Measurements from ENCODE around the gene ZNF669.

The ZNF669 gene

DNA sequence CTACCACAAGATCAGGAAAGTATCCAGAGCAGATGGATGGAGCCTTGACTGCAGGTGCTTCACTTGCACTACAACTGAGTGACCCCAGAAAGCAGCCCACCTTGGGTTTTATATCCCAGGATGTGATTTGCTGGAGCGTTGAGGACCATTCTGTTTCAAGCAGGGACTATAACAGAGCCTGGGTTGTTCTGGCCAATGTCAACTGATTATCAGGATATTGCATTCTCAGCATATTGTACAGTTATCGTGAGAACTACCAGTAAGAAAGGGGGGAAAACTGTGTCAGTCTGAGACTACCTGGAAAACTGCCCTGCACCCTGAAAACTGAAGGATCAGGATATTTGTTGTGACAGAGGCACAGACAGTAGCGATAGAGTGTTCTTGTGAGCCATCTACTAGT lies 8.0 kb downstream of the ZNF669 start:
- no peak for TF ChIP-seq CTCF (IDR thresholded peaks at IDR 0.05; ENCODE audit: insufficient read depth, low read depth, low read length, missing control alignments)
- DNase-seq (ENCODE audit: low read depth) = no peak
- no peak overlapping the region for H3K4me3 ChIP-seq (ENCODE audit: low read length)

- no peak for DNase-seq (ENCODE audit: low read depth)
- H3K4me3 ChIP-seq (ENCODE audit: low read length) = no peak overlapping the region
- TF ChIP-seq CTCF (IDR thresholded peaks at IDR 0.05; ENCODE audit: insufficient read depth, low read depth, low read length, missing control alignments) = no peak
Measured at GRCh38 chr1:247090455-247090854, 13.7 kb downstream of the ZNF669 start.

DNA sequence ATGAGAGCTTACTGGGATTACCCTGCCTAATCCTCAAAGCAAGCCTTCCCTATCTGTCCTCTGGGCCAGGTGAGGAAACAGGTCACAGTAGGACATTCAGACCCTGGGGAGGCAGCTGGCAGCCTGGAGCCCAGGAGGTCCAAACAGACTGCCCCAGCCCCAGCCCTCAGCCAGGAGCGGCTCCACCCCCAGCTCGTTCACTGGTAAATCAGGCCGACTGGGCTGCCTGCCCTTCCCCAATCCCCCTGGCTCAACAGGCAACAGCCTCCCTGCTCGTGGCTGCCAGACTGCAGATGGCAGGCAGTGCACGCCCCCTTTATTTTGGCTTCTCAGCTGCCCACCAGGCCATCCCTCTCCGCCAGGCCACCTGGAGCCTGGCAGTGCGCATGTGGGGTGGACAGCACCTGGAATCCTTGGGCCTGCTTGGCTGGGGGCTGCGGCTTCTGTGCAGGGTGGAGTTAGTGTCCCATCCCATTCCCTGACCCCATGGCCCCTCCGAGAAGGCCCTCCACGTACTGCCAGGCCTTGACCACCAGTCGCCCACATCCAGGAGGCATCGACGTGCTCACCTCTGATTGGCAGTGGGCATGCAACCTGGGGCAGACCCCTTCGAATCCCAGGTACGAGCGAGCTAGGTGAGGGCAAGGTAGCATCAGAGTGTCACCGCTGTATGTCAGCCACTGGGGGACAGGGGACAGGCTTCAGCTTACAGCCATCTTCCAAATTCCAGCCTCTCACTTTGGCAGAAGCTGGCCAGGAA lies 14.4 kb downstream of the ZNF669 start:
- H3K4me3 ChIP-seq (ENCODE audit: low read length) = no peak overlapping the region
- DNase-seq (ENCODE audit: low read depth) = no peak
- no peak for TF ChIP-seq CTCF (IDR thresholded peaks at IDR 0.05; ENCODE audit: insufficient read depth, low read depth, low read length, missing control alignments)

GRCh38 chr1:247088967-247089366 lies 15.2 kb downstream of the ZNF669 start:
- no peak for DNase-seq (ENCODE audit: low read depth)
- H3K4me3 ChIP-seq (ENCODE audit: low read length) = no peak overlapping the region
- no peak for TF ChIP-seq CTCF (IDR thresholded peaks at IDR 0.05; ENCODE audit: insufficient read depth, low read depth, low read length, missing control alignments)

DNA sequence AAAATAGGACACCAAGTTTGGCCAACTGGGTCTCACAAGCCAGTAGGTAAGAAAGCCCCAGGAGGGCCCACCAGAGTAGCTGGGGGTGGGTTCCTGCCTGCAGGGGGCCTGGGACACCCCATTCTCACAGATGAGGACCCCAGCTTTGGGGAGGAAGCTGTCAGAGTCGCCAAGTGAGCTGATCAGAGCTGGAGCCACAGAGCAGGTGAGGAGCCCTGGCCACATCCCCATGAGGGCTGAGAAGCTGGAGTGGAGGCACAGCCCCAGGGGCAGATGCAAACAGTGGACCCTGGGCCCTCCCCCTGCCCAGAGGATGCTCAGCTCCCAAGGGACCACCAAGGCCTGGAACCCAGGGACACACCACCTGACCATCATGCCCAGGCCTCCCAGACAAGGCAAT lies 16.9 kb downstream of the ZNF669 start:
- H3K4me3 ChIP-seq (ENCODE audit: low read length) = no peak overlapping the region
- no peak for TF ChIP-seq CTCF (IDR thresholded peaks at IDR 0.05; ENCODE audit: insufficient read depth, low read depth, low read length, missing control alignments)
- no peak for DNase-seq (ENCODE audit: low read depth)

- no peak overlapping the region for H3K4me3 ChIP-seq (ENCODE audit: low read length)
Measured at GRCh38 chr1:247085310-247085709, 18.8 kb downstream of the ZNF669 start.

More at GRCh38 chr1:247085310-247085709, 18.8 kb downstream of the ZNF669 start:
- TF ChIP-seq CTCF (IDR thresholded peaks at IDR 0.05; ENCODE audit: insufficient read depth, low read depth, low read length, missing control alignments) = no peak
- no peak for DNase-seq (ENCODE audit: low read depth)

Measured in epithelial cell of esophagus (primary cell).